Omental fat pad (tissue), 4 donors: Measurements from ENCODE around the gene BMAL1. TPM values are rescaled to one million over a fixed set of nuclear protein-coding genes. Genes with fewer than 3 reads are reported as not detected.

Experiments used
- ATAC-seq: fragments of 150-250 bp; one replicate; pipeline ENCODE4 v1.9.1; 2016; ENCODE audit warnings: mild to moderate bottlenecking, moderate library complexity; ENCODE audit not compliant: low FRiP score
- DNase-seq: peaks from one replicate; pipeline ENCODE4 v3.0.0-alpha.2; 2019; ENCODE audit warnings: low spot score
- total RNA-seq, 4 donors: library from RNA; depleted of rRNA; stranded (reverse); fragments of >200 nt; gene quantifications; one replicate each; pipeline ENCODE4 v1.1.0, GENCODE V29; 2016
- TF ChIP-seq, protein P1 (sequence below), 3 donors: fragments of 450-650 bp; IDR thresholded peaks; one replicate each; pipeline ENCODE4 v1.5.1; 2016 to 2017; ENCODE audit warnings: antibody characterized with exemption in 3 of 3, mild to moderate bottlenecking in 3 of 3, moderate library complexity in 2 of 3

Gene BMAL1
- total RNA-seq, 4 donors from 2014 or later, result 52.5 to 60.5 (median 53.9) TPM

GRCh38 chr11:13347901-13348300, 70.3 kb downstream of the BMAL1 start:
- DNase-seq (no peak), ATAC-seq (no peak)
- TF ChIP-seq, protein P1, sequence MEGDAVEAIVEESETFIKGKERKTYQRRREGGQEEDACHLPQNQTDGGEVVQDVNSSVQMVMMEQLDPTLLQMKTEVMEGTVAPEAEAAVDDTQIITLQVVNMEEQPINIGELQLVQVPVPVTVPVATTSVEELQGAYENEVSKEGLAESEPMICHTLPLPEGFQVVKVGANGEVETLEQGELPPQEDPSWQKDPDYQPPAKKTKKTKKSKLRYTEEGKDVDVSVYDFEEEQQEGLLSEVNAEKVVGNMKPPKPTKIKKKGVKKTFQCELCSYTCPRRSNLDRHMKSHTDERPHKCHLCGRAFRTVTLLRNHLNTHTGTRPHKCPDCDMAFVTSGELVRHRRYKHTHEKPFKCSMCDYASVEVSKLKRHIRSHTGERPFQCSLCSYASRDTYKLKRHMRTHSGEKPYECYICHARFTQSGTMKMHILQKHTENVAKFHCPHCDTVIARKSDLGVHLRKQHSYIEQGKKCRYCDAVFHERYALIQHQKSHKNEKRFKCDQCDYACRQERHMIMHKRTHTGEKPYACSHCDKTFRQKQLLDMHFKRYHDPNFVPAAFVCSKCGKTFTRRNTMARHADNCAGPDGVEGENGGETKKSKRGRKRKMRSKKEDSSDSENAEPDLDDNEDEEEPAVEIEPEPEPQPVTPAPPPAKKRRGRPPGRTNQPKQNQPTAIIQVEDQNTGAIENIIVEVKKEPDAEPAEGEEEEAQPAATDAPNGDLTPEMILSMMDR (IDR thresholded peaks at IDR 0.05), result no peak

DNA sequence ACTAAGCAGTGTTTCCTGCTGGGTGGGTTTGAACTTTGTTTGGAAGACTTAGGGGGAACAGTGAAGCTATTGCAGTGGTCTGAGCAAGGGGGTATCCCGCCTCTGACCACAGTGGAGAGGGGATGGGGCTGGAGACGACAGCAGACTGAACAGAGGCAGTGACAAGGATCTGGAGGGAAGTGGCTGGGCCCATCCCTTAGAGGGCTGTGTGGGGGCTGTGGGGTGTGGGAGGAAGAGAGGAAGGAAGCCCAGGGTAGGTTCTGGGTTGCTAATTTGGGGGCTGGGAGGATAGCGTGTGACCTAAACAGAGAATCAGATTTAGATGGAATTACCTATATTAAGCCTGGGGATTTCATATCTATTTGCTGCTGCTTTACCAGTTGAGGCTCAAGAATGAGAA, 70.7 kb downstream of the BMAL1 start:
- no peak for ATAC-seq

DNA sequence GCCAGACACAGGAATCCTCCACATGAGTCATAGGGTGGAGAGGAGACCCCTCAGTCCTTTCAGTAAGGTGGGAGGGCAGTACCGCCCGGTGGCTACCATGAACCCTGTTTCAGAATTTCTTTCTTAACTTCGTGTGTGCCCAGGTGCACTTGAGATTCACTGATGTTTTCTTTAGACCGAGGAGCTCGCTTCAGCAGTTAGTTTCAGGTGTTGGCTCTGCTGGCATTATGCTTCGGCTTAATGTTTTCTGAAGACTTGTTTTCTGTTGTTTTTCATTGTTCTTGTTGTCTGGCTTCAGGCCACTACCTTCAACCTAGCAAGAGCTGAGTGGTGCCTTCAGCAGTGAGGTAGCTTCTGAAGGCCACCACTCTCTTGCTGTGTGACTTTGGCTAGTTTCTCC, 71.5 kb downstream of the BMAL1 start:
- no peak for DNase-seq
- TF ChIP-seq, protein P1 (IDR thresholded peaks at IDR 0.05), result no peak
- no peak for ATAC-seq

More for the DNA sequence above, 70.7 kb downstream of the BMAL1 start:
- DNase-seq, result no peak
- TF ChIP-seq, protein P1 (IDR thresholded peaks at IDR 0.05), result no peak

- TF ChIP-seq, protein P1 (IDR thresholded peaks at IDR 0.05), result no peak
- ATAC-seq (no peak), DNase-seq (no peak)
Observed at GRCh38 chr11:13349581-13349980, 72.0 kb downstream of the BMAL1 start.

DNA sequence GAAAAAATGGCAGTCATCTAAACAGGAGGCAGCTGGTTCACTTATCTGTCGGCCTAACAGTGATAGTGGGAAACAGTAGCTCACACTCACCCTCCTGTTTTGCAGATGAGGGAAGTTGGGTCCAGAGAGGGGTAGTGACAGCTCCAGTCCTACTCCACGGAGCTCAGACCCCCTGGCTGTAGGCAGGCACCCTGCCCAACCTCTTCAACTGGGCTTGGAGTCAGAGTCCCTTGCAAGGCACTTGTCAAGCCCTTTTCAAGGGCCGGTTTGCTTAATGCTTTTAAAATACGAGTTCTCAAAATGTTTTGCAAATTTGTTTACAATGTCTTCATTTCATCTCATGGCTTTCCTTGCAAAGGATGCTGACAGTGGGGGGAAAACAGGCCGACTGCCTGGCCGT, 75.1 kb downstream of the BMAL1 start:
- ATAC-seq (no peak), DNase-seq (no peak)
- TF ChIP-seq, protein P1 (IDR thresholded peaks at IDR 0.05), result no peak

GRCh38 chr11:13354335-13354734, 76.7 kb downstream of the BMAL1 start:
- ATAC-seq, result no peak
- DNase-seq, result no peak
- TF ChIP-seq, protein P1 (IDR thresholded peaks at IDR 0.05), result no peak

DNA sequence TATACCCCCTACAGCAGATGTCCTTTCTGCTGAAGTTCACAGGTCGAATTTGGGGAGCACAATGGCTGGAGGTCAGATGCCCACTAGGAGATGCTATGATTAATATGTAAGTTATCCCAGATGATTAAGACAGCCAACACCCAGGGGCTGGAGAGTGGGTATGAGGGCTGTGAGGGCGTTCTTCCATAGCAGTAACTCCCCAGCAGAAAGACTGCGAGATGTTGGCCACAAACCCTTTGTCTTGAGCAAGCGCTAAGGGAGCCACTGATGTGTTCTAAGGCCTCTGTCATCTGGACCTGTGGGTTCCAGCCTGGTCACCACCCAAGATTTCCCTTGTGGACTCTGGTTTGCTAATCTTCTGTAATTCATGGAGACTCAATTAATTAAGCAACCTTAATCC, 77.6 kb downstream of the BMAL1 start:
- TF ChIP-seq, protein P1 (IDR thresholded peaks at IDR 0.05), result no peak
- DNase-seq, result no peak
- ATAC-seq, result no peak
